ENCODE measurements around the gene C1S.

The C1S gene

DNA sequence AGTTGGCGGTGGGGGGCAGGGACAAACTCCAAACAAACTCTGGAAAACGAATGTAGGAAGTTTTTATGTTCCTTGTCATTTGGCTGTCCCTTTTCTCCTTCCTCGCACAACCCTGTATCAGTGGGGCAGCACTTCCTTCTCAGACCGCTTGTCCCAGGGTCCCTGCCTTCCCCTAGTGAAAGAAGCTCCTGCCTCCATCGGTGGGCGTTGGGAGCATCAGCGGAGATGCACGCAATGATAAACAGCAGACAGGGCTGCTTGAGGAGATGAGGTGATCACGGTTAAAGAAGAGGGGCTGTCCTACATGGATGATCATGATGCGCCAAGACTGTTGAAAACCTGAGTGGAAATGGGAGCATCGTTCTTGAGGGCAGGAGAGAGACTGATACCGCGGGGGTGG is 620 bp downstream of the C1S start:
- no peaks in the 10 kb centered on the region for H3K9me3 ChIP-seq (ENCODE audit: insufficient read depth, low read depth, low read length)
- H3K79me2 ChIP-seq (ENCODE audit: insufficient read depth, low read length): no peaks in the 10 kb centered on the region
- no peaks in the 10 kb centered on the region for H3F3A ChIP-seq (ENCODE audit: low read depth)
- H4K20me1 ChIP-seq (ENCODE audit: insufficient read depth, low read length, poor library complexity, severe bottlenecking): no peaks in the 10 kb centered on the region
- H3K27me3 ChIP-seq (ENCODE audit: insufficient read depth, low read length, poor library complexity, severe bottlenecking): no peaks in the 10 kb centered on the region
- TF ChIP-seq EZH2phosphoT487 (IDR thresholded peaks at IDR 0.05; ENCODE audit: borderline replicate concordance) (no peak), CTCF (conservative IDR thresholded peaks at IDR 0.05; ENCODE audit: low read length) (no peak)
- H3K36me3 ChIP-seq (ENCODE audit: insufficient read depth, low read length): no peaks in the 10 kb centered on the region
- H2AFZ ChIP-seq (ENCODE audit: low read length): no peak overlapping the region; the same call in 1 of the 2 replicates
- H3K4me1 ChIP-seq (ENCODE audit: insufficient read depth, low read length, poor library complexity, severe bottlenecking): no peaks in the 10 kb centered on the region
- H3K4me3 ChIP-seq (ENCODE audit: low read length, poor library complexity, severe bottlenecking): no peak overlapping the region
- no peak overlapping the region for H3K9ac ChIP-seq (ENCODE audit: low read depth, low read length, poor library complexity, severe bottlenecking)
- H3K4me2 ChIP-seq (ENCODE audit: low read depth, low read length, poor library complexity, severe bottlenecking): no peak overlapping the region
- H3K9me2 ChIP-seq (replicated peaks; ENCODE audit: low read depth, low read length): no peaks in the 10 kb centered on the region

GRCh38 chr12:7061596-7061995 is 1.1 kb downstream of the C1S start:
- no peak overlapping the region for H2AFZ ChIP-seq (ENCODE audit: low read length)

GRCh38 chr12:7064516-7064915 is 4.0 kb downstream of the C1S start:
- Histone ChIP-seq H3K36me3 (ENCODE audit: insufficient read depth, low read length) (no peaks in the 10 kb centered on the region), H3F3A (ENCODE audit: low read depth) (no peaks in the 10 kb centered on the region), H4K20me1 (ENCODE audit: insufficient read depth, low read length, poor library complexity, severe bottlenecking) (no peaks in the 10 kb centered on the region), H3K27me3 (ENCODE audit: insufficient read depth, low read length, poor library complexity, severe bottlenecking) (no peaks in the 10 kb centered on the region), H3K9ac (ENCODE audit: low read depth, low read length, poor library complexity, severe bottlenecking) (no peak overlapping the region), H3K79me2 (ENCODE audit: insufficient read depth, low read length) (no peaks in the 10 kb centered on the region), H3K4me1 (ENCODE audit: insufficient read depth, low read length, poor library complexity, severe bottlenecking) (no peaks in the 10 kb centered on the region), H2AFZ (ENCODE audit: low read length) (no peak overlapping the region), H3K4me2 (ENCODE audit: low read depth, low read length, poor library complexity, severe bottlenecking) (no peak overlapping the region), H3K9me2 (replicated peaks; ENCODE audit: low read depth, low read length) (no peaks in the 10 kb centered on the region), H3K4me3 (ENCODE audit: low read length, poor library complexity, severe bottlenecking) (no peak overlapping the region), H3K9me3 (ENCODE audit: insufficient read depth, low read depth, low read length) (no peaks in the 10 kb centered on the region)
- TF ChIP-seq CTCF (conservative IDR thresholded peaks at IDR 0.05; ENCODE audit: low read length) (no peak), EZH2phosphoT487 (IDR thresholded peaks at IDR 0.05; ENCODE audit: borderline replicate concordance) (no peak)

More at GRCh38 chr12:7061596-7061995, 1.1 kb downstream of the C1S start:
- no peak overlapping the region for H3K9ac ChIP-seq (ENCODE audit: low read depth, low read length, poor library complexity, severe bottlenecking)
- H3K36me3 ChIP-seq (ENCODE audit: insufficient read depth, low read length): no peaks in the 10 kb centered on the region
- no peaks in the 10 kb centered on the region for H4K20me1 ChIP-seq (ENCODE audit: insufficient read depth, low read length, poor library complexity, severe bottlenecking)
- no peak for TF ChIP-seq EZH2phosphoT487 (IDR thresholded peaks at IDR 0.05; ENCODE audit: borderline replicate concordance)
- H3K9me3 ChIP-seq (ENCODE audit: insufficient read depth, low read depth, low read length): no peaks in the 10 kb centered on the region
- no peak overlapping the region for H3K4me3 ChIP-seq (ENCODE audit: low read length, poor library complexity, severe bottlenecking)
- H3K79me2 ChIP-seq (ENCODE audit: insufficient read depth, low read length): no peaks in the 10 kb centered on the region
- H3K27me3 ChIP-seq (ENCODE audit: insufficient read depth, low read length, poor library complexity, severe bottlenecking): no peaks in the 10 kb centered on the region
- no peaks in the 10 kb centered on the region for H3F3A ChIP-seq (ENCODE audit: low read depth)
- no peak overlapping the region for H3K4me2 ChIP-seq (ENCODE audit: low read depth, low read length, poor library complexity, severe bottlenecking)
- H3K4me1 ChIP-seq (ENCODE audit: insufficient read depth, low read length, poor library complexity, severe bottlenecking): no peaks in the 10 kb centered on the region
- H3K9me2 ChIP-seq (replicated peaks; ENCODE audit: low read depth, low read length): no peaks in the 10 kb centered on the region

DNA sequence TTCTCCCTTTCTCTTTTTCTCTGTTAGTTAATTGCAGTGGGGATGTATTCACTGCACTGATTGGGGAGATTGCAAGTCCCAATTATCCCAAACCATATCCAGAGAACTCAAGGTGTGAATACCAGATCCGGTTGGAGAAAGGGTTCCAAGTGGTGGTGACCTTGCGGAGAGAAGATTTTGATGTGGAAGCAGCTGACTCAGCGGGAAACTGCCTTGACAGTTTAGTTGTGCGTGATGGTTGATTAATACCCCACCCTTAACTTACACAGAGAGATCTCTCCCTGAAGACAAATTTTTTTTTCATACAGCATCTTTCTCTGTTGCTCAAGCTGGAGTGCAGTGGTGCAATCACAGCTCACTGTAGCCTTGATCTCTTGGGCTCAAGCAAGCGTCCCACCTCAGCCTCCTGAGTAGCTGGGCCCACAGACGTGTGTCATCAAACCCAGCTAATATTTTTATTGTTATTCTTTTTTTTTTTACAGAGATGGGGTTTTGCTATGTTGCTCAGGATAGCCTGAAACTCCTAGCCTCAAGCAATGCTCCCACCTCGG is 4.6 kb downstream of the C1S start:
- Histone ChIP-seq H3K4me1 (ENCODE audit: insufficient read depth, low read length, poor library complexity, severe bottlenecking) (no peaks in the 10 kb centered on the region), H3K79me2 (ENCODE audit: insufficient read depth, low read length) (no peaks in the 10 kb centered on the region), H3K27me3 (ENCODE audit: insufficient read depth, low read length, poor library complexity, severe bottlenecking) (no peaks in the 10 kb centered on the region), H4K20me1 (ENCODE audit: insufficient read depth, low read length, poor library complexity, severe bottlenecking) (no peaks in the 10 kb centered on the region), H3F3A (ENCODE audit: low read depth) (no peaks in the 10 kb centered on the region), H3K9me2 (replicated peaks; ENCODE audit: low read depth, low read length) (no peaks in the 10 kb centered on the region), H2AFZ (ENCODE audit: low read length) (no peak overlapping the region), H3K9me3 (ENCODE audit: insufficient read depth, low read depth, low read length) (no peaks in the 10 kb centered on the region), H3K36me3 (ENCODE audit: insufficient read depth, low read length) (no peaks in the 10 kb centered on the region), H3K4me3 (ENCODE audit: low read length, poor library complexity, severe bottlenecking) (no peak overlapping the region), H3K9ac (ENCODE audit: low read depth, low read length, poor library complexity, severe bottlenecking) (no peak overlapping the region), H3K4me2 (ENCODE audit: low read depth, low read length, poor library complexity, severe bottlenecking) (no peak overlapping the region)
- no peak for TF ChIP-seq EZH2phosphoT487 (IDR thresholded peaks at IDR 0.05; ENCODE audit: borderline replicate concordance)
- no peak for TF ChIP-seq CTCF (conservative IDR thresholded peaks at IDR 0.05; ENCODE audit: low read length)

Measured in Loucy (cell line).